HG02885 (cell line): Measurements from ENCODE around the gene TPSG1.

Experiments
- ATAC-seq: cut with Tn5 transposase; IDR thresholded peaks from one replicate; pipeline ENCODE4 v1.9.1; 2021; ENCODE audit warnings: mild to moderate bottlenecking; ENCODE audit not compliant: unreplicated experiment, poor library complexity

TPSG1 gene

DNA sequence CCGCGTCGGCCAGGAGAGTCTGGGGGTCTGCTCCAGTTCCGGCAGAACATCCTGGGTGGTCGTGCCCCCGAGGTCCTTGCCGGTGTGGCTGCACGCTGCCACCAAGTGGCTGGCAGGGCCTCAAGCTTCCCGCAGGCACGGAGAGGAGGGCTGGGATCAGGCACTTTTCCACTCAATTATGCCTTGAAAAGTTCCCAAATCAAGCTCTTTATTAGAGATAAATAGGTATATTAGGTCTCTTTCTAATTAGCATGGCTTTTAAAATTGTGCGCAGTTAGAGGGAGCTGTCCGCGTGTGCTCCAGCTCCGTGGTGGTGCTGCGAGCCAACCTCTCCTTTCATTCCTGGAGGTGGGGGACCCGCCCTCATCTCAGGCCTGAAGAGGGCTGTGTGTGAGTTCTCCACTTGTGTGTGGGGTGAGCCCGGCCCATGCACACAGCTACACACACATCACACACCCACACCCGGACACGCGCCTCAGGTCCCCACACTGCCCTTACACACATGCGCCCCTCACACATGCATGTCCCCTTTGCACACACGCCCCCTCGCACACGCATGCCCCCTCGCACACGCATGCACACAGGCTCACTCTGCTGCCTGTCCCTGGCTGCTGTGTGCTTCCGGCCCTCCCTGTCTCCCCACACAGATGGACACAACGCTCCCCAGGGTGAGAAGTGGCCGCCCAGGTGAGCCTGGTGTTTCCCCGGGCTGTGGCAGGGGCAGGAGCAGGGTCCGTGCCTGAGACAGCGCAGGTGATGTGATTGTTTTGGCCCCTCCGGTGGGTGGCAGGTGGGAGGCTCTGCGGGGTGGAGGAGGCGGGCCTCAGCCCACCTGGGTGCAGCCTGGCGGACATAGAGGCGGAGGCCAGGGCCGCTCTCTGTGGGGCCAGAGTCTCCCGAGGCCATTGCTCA lies 43.4 kb downstream of the TPSG1 start:
- ATAC-seq: no peak

- no peak for ATAC-seq
These were observed 44.3 kb downstream of the TPSG1 start for GRCh38 chr16:1180549-1181403.

DNA sequence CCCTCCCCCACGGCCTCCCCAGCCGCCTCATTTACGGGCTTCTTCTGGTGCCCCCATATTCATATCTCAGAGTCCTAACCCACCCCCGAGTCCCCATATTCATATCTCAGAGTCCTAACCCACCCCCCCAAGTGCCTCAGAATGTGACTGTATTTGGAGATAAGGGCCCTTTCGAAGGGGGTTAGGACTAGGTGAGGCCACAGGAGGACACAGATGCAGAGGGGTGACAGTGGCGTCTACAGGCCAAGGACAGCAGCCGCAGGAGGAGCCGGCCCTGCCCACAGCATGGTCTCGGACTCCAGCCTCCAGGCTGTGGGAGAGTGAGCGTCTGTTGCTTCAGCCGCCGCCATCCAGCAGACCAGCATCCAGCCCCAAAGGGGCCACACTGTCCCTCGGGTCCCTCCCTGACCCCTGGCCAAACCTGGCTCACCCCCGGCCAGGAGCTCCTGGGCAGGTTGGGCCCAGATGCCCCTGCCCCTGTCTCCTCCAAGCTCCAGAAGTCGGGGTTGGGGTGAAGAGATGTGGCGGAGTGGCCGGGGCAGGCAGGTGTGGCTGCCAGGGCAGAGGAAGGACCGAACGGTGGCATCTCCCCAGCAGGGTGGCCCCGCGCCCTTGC lies 46.7 kb downstream of the TPSG1 start:
- ATAC-seq: no peak

DNA sequence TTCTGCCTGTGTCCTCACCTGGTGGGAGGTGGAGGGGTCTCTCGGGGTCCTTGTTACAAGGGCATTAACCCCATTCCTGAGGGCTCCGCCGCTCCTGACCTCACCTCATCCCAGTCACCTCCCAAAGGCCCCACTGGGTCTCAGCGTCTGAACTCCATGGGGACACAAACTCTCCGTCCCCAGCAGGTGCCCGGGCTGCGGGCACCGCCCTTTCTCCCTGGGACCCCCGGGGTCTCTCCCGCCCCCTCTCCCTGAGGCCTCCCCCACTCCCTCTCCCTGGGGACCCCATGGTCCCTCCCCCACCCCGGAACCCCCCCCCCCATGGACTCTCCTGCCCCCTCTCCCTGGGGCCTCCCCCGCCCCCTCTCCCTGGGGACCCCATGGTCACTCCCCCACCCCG lies 47.3 kb downstream of the TPSG1 start:
- ATAC-seq: no peak

- ATAC-seq: no peak
These were observed 48.0 kb downstream of the TPSG1 start for GRCh38 chr16:1177053-1177452.

- no peak for ATAC-seq
These were observed 48.7 kb downstream of the TPSG1 start for GRCh38 chr16:1176280-1176897.

GRCh38 chr16:1175566-1176279 lies 49.3 kb downstream of the TPSG1 start:
- no peak for ATAC-seq

GRCh38 chr16:1174477-1175357 lies 50.4 kb downstream of the TPSG1 start:
- ATAC-seq: no peak

DNA sequence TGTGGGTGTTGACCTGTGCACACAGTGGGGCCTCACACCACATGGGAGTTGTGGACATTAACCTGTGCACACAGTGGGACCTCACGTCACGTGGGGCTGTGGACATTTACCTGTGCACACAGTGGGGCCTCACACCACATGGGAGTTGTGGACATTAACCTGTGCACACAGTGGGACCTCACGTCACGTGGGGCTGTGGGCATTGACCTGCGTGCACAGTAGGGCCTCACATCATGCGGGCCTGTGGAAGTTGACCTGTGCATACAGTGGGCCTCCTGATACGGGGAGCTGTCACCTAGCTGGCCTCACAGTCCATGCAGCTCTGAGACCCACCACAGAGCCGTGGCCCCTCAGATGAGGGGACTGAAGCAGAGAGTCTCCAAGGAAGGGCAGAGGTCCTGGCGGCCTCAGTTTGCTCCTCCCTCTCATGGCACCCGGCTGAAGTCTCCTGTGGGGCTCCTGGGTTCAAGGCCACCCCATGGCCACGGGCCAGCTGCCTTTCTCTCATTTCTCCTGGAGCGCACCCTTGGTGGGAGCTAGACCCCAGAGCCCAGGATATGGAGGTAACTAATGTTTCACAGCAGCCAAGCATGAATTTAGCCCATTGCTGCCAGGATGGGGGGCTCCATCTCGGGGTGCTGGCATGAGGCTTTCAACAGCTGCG lies 51.1 kb downstream of the TPSG1 start:
- no peak for ATAC-seq

GRCh38 chr16:1172651-1173050 lies 52.4 kb downstream of the TPSG1 start:
- ATAC-seq: no peak

DNA sequence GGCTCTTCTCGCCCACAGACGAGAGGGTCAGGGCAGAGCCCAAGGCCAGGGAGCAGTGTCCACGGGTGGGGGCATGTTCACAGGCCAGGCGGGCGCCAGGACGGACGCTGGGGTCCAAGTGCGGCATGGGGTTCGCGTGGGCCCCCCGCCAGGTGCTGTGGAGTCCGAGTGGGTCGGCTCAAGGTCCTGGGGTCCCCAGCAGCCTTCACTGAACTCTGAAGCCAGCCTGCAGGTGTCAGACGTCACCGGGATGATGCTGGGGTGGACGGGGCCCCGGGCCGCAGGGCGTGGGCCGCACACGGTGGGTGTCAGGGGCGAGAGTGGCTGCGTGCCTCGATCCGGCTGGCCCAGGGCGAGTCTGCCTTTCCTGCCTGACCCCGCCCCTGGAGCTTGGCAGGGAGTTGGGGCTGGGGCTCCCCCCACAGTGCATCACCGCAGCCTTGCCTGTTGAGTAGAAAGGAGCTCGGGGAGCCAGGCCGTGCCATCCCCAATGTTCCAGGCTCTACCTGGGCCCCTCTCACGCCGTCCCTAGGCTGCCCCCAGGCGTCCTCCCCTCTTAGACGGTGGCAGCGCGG lies 53.1 kb downstream of the TPSG1 start:
- no peak for ATAC-seq
